Rectal smooth muscle tissue (tissue), 1 donor: ENCODE measurements around the gene OR6C6.
"Not testable (repeated sequence)": the region's sequence is repeated elsewhere in the genome, so short reads cannot be mapped to it uniquely, and the experiment has no call there.

ENCODE experiments used
- H3K27ac ChIP-seq: one replicate; pipeline ENCODE4 v1.7.0; 2013; ENCODE audit warnings: low read depth, low read length, inconsistent platforms
- H3K27me3 ChIP-seq: one replicate; pipeline ENCODE4 v1.7.0; 2013; ENCODE audit warnings: low read length; ENCODE audit not compliant: control insufficient read depth, insufficient read depth
- H3K36me3 ChIP-seq: one replicate; pipeline ENCODE4 v1.7.0; 2013; ENCODE audit warnings: low read length; ENCODE audit not compliant: control insufficient read depth, insufficient read depth
- H3K4me1 ChIP-seq: one replicate; pipeline ENCODE4 v1.7.0; 2013; ENCODE audit warnings: low read length; ENCODE audit not compliant: control insufficient read depth, insufficient read depth
- H3K4me3 ChIP-seq: one replicate; pipeline ENCODE4 v1.7.0; 2013; ENCODE audit warnings: low read length
- H3K9ac ChIP-seq: one replicate; pipeline ENCODE4 v1.7.0; 2013; ENCODE audit warnings: low read length

The OR6C6 gene

GRCh38 chr12:55296469-55296868 is at the start of gene OR6C6:
Gene OR6C6 (minus strand): TSS chr12:55296569. CDS start chr12:55295232, 1,337 bp downstream.
- Histone ChIP-seq H3K9ac (no peak within 1 kb of the TSS), H3K4me1 (no peaks in the 10 kb centered on the region), H3K4me3 (no peak within 1 kb of the TSS), H3K36me3 (no peaks in the 10 kb centered on the region), H3K27me3 (no peaks in the 10 kb centered on the region), H3K27ac (no peak within 1 kb of the TSS)

- no peaks in the 10 kb centered on the region for H3K4me1 ChIP-seq
- no peaks in the 10 kb centered on the region for H3K36me3 ChIP-seq
- no peak overlapping the region for H3K4me3 ChIP-seq
- no peak overlapping the region for H3K9ac ChIP-seq
- no peak overlapping the region for H3K27ac ChIP-seq
- no peaks in the 10 kb centered on the region for H3K27me3 ChIP-seq
Observed at GRCh38 chr12:55336002-55336401, 39.6 kb upstream of the OR6C6 start.

GRCh38 chr12:55330446-55330845 is 34.1 kb upstream of the OR6C6 start, which contains the start of gene OR6C3:
Gene OR6C3 (plus strand): TSS chr12:55330746. CDS start chr12:55331701, 955 bp downstream.
- Histone ChIP-seq H3K36me3 (no peaks in the 10 kb centered on the region), H3K4me3 (no peak within 1 kb of the TSS), H3K27me3 (no peaks in the 10 kb centered on the region), H3K9ac (no peak within 1 kb of the TSS), H3K27ac (no peak within 1 kb of the TSS), H3K4me1 (no peaks in the 10 kb centered on the region)

GRCh38 chr12:55325801-55326200 is 29.4 kb upstream of the OR6C6 start:
- not testable (repeated sequence) for H3K36me3 ChIP-seq, H3K4me3 ChIP-seq, H3K27ac ChIP-seq, H3K27me3 ChIP-seq, H3K4me1 ChIP-seq, H3K9ac ChIP-seq

- Histone ChIP-seq H3K36me3 (no peaks in the 10 kb centered on the region), H3K27me3 (no peaks in the 10 kb centered on the region), H3K4me3 (no peak overlapping the region), H3K4me1 (no peaks in the 10 kb centered on the region), H3K9ac (no peak overlapping the region), H3K27ac (no peak overlapping the region)
Observed at GRCh38 chr12:55320201-55320600, 23.8 kb upstream of the OR6C6 start.

- Histone ChIP-seq H3K36me3 (no peaks in the 10 kb centered on the region), H3K27ac (no peak within 1 kb of the TSS), H3K4me3 (no peak within 1 kb of the TSS), H3K9ac (no peak within 1 kb of the TSS), H3K27me3 (no peaks in the 10 kb centered on the region), H3K4me1 (no peaks in the 10 kb centered on the region)
Observed at GRCh38 chr12:55314043-55314442, 17.7 kb upstream of the OR6C6 start, which contains the start of gene OR6C1. Gene OR6C1 (plus strand): TSS chr12:55314343. CDS start chr12:55320600, 6,257 bp downstream.

GRCh38 chr12:55289999-55290398 is 6.4 kb downstream of the OR6C6 start:
- Histone ChIP-seq H3K27ac (no peak overlapping the region), H3K4me1 (no peaks in the 10 kb centered on the region), H3K4me3 (no peak overlapping the region), H3K27me3 (no peaks in the 10 kb centered on the region), H3K36me3 (no peaks in the 10 kb centered on the region), H3K9ac (no peak overlapping the region)

- no peak overlapping the region for H3K4me3 ChIP-seq
- no peak overlapping the region for H3K9ac ChIP-seq
- no peaks in the 10 kb centered on the region for H3K4me1 ChIP-seq
- H3K27me3 ChIP-seq: no peaks in the 10 kb centered on the region
- no peak overlapping the region for H3K27ac ChIP-seq
- no peaks in the 10 kb centered on the region for H3K36me3 ChIP-seq
Observed at GRCh38 chr12:55280991-55281390, 15.4 kb downstream of the OR6C6 start.

- Histone ChIP-seq H3K4me3 (no peak overlapping the region), H3K9ac (no peak overlapping the region), H3K27ac (no peak overlapping the region), H3K36me3 (no peaks in the 10 kb centered on the region), H3K4me1 (no peaks in the 10 kb centered on the region), H3K27me3 (no peaks in the 10 kb centered on the region)
Observed at GRCh38 chr12:55258303-55258702, 38.1 kb downstream of the OR6C6 start.

- no peaks in the 10 kb centered on the region for H3K36me3 ChIP-seq
- no peaks in the 10 kb centered on the region for H3K4me1 ChIP-seq
- no peak overlapping the region for H3K4me3 ChIP-seq
- no peaks in the 10 kb centered on the region for H3K27me3 ChIP-seq
- H3K27ac ChIP-seq: no peak overlapping the region
- no peak overlapping the region for H3K9ac ChIP-seq
Observed at GRCh38 chr12:55256831-55257230, 39.5 kb downstream of the OR6C6 start.

GRCh38 chr12:55253281-55253680 is 43.1 kb downstream of the OR6C6 start:
- H3K27ac ChIP-seq: no peak overlapping the region
- H3K36me3 ChIP-seq: no peaks in the 10 kb centered on the region
- no peak overlapping the region for H3K4me3 ChIP-seq
- H3K4me1 ChIP-seq: no peaks in the 10 kb centered on the region
- no peak overlapping the region for H3K9ac ChIP-seq
- no peaks in the 10 kb centered on the region for H3K27me3 ChIP-seq

- Histone ChIP-seq H3K9ac (no peak overlapping the region), H3K4me1 (no peaks in the 10 kb centered on the region), H3K4me3 (no peak overlapping the region), H3K27ac (no peak overlapping the region), H3K27me3 (no peaks in the 10 kb centered on the region), H3K36me3 (no peaks in the 10 kb centered on the region)
Observed at GRCh38 chr12:55250944-55251343, 45.4 kb downstream of the OR6C6 start.

GRCh38 chr12:55246159-55246558 is 50.2 kb downstream of the OR6C6 start:
- Histone ChIP-seq H3K4me3 (no peak overlapping the region), H3K36me3 (no peaks in the 10 kb centered on the region), H3K27ac (no peak overlapping the region), H3K9ac (no peak overlapping the region), H3K4me1 (no peaks in the 10 kb centered on the region), H3K27me3 (no peaks in the 10 kb centered on the region)
